Amygdala (tissue), 56 donors: Measurements from ENCODE around the gene LCLAT1.

Experiments used
- DNase-seq, 56 donors: peaks; one replicate each; lab custom pipeline; 2025; lab: John Stamatoyannopoulos, UW

Gene LCLAT1

DNA sequence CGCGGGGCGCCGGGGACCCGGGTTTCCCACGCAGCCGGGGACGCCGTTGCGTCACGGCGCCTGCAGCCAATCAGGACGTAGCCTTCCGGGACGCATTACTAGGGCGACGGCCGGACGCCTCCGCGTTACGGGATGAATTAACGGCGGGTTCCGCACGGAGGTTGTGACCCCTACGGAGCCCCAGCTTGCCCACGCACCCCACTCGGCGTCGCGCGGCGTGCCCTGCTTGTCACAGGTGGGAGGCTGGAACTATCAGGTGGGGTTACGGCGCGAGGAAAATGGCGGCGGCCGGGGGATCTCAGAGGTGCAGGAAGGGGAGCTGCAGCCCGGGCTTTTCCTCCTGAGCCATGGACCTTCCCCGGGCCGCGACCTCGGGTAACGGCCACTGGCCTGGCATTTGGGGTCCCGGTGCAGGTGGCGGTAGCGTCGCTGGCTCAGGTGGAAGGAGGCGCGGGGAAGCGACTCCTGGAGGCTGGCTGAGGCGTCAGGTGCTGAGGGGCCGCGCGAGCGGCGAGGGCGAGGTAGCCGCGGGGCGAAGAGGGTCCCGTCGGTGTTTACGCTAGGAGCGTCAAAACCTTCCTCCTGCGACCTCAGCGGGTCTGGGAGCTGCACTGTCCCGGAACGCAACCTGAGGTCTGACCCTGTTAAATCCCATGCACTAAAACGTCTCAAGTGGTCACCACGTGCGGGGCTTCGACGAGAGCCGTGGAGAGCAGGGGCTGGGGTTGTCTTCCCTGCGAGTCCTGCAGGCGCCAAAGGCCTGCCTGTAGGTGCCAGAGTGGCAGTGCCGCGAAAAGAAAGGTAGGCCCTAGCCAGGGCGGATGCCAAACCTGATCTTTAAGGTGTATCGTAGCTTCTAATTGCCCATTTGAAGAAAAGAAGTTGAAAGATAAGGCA is at the start of gene LCLAT1:
LCLAT1 (plus strand) TSS at position 98 of the 897 bp plus-strand sequence. CDS start 78,345 bp downstream, outside the sequence.
- DNase-seq = peak in 54 of 56 donors; percentile 3 to 84 (median 54)

DNA sequence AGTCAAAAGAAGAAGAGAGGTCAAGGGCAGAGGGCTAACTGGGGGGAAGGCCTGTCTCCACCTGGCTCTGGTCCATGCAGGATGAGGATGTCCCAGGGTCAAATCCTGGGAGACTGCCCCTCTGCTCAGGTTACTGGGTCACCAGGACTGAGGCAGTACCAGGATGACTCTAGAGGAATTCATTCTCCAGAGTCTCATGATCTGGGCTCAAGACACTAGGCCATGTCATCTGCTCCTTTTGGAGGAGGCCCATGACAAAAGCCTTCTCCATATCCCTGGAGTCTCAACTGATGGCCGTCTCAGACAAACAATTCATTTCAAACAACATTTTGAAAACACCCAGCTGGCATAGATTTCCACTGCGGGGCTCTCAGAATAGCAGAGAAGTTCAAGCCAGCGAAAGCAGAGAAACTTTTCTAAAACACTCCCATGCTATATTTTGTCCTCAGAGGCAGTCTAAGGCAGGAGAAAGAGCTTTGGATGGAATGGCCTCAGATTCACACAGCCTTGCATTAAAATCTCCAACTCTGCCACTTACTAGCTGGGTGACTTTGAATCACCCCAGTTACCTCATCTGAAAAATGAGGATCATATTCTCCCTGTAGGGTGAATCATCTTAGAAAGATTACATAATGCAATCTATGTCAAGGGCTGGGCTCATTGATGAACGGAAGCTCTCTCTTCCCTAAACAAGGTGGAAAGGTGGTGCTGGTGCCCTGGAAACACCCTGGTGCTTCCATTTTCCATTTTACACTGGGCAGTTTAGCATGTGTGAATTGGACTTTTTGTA is 48.8 kb upstream of the LCLAT1 start:
- DNase-seq = no peak

DNA sequence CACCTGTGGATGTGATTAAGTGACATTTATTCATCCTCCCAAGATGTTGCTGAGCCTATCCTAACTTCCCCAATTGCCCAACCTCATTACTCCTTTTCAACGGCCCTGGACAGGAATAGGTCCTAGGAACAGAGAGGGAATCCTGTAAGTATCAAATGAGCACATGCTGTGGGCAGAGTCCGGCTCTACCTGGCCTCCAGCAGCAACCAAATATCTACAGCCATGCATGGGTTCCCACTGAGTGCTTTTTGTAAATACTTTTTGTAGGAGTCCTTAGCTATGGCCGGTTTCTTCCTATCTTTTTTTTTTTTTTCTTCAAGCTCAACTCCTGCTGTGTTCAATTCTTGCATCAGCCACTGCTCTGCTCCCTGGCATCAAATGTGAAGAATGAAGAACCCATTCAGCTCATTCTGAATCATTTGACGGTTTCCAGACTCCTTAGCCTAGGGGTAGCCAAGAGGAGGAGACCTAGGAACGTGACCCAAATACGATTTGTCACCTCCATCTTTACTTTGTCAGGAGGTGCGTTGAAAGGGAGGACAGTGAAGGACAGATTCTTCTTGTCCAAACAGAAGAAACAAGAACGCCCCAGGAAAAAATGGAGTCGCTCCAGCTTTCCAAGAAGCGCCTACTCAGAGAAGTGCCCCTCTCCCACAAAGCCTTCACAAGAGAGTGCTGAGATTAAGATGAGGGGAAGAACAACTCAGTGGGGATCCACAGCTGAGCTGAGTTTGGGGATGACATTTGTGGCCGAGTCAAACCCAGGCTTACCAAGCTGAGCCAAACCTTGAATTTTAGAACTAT is 46.7 kb upstream of the LCLAT1 start:
- DNase-seq = no peak

DNA sequence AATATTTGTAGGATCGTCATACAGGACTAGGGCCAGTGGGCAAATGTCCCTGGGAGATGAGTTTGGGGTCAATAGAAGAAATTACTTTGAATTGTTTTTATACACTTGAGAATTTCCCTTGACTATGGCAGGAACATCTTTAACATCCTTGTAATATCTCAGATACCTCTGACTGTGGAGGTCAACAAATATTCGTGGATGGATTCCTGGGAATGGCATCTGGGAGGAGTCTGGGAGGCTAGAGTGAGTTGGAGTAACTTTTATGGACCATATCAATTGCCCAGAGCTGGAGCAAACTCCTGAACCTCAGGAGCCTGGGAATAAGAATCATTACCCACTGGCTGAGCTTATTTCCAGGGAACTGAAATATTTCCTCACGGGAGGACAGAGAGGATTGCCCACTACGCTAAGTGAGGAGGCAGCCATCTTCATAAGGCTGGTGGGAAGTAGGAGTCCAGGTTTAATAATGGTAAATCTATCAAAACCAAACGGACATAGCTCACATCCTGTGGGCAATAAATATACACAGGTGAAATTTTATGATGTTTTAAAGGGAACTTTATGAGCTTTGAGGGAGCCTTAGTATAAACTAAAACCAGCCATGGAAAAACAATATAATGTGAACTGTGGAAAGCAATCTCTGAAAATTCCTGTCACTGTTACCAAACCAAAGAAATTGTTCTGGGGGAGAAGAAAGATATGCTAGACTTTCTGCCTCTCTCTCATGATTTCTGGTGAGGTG is 44.4 kb upstream of the LCLAT1 start:
- no peak for DNase-seq

DNA sequence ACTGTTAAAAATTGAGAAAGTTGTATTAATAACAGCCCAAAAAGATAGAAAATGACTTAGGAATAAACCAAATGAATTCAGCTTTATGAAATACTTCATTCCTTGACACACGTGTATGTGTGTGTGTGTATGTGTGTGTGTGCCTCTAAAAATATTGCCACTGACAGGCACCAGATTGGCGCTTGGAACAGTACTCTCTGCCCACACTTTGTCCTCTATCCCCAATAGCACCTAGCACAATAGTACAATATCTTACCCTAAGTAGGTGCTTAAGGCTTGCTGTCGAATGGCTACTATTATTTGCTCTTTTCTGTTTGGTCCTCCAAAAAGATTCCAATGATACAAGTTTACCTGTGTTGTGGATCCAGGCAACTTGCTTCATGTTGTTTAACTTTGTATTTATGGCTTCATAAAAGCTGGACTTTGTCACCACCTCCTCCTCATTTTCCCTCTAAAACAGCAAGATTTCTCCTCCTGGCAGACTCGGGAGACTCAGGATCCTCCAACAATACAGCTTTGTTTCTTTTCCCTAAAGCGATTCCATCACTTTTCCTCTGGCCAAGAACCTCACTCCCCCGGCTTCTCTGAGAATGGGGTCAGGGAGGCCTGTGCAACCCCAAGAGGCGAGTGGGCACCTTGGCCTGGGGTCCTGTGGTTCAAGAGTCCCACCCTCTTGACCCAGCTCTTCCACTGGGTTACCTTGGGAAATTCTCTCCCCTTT is 43.3 kb upstream of the LCLAT1 start:
- no peak for DNase-seq

DNA sequence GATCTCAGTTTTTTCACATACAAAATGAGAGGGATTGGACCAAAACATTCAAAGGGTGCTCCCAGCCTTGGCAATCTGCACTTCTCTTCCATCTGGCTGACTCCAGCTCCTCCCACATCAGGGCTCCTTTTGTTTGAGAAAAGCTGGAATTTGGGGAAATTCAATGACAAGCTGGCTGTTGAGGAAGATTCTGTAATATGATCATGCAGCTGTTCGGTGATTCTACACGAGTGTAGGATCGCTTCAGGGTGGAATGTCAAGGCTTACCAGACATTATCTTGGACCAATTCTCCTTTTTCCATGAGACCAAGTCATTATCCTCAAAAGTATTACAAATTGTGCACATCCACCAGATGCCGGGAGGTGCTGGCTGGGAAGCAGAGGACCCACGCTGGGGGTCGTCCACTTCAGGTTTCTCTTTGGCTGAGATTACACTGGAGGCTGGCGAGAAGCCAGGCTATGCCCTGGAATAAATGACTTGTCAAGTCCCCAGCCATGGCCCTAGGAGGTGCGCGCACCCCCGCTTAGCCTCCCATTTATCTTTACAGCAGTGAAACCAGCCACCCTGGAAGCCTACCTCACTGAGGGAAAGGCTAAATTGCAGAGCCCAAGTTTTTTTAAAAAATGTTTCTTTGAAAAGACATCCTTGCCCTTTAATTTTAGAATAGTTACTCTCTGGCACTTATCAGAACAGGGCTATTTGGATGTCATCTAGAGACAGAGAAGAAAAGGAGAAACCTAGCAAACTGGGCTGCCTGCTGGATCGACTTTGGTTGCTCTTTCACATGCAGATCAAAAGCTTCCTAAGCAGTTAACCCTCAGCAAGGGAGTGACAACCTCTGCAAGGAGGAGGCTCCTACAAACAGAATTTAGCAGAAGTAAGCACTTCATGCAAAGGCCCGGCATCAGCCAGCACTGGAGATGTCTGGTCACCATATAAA is 42.5 kb upstream of the LCLAT1 start:
- DNase-seq = no peak

DNA sequence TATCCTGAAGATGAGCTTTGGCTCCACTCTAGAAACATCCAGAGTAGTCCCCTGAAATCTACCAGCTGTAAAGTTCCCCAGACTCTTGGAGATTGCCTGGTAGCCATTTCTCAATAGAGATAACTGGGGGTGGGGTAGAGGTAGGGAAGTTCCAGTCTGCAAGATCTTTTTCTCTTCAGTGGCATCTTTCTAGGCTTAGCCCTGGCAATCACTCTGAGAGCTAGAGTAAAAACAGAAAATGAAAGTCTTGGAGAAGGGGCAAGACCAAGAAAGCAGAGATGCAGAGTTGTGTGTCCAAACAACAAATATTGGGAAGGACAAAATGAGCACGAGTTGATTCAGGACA is 41.8 kb upstream of the LCLAT1 start:
- no peak for DNase-seq

DNA sequence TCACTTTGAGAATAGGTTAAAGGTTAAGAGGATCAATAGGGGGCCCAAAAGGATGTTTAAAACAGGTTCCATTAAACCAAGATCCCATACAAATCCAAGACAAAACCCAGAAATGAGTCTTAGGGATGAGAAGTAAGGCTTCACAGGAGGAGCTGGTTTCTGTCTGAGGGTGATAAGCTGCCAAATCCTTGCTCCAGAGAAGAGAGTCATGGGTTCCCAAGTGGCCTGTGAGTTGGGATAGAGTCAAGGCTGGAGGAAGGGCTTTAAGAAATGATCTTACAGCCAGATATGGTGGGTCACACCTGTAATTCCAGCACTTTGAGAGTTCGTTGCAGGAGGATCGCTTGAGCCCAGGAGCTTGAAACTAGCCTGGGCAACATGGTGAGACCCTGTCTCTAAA is 40.2 kb upstream of the LCLAT1 start:
- DNase-seq = no peak

DNA sequence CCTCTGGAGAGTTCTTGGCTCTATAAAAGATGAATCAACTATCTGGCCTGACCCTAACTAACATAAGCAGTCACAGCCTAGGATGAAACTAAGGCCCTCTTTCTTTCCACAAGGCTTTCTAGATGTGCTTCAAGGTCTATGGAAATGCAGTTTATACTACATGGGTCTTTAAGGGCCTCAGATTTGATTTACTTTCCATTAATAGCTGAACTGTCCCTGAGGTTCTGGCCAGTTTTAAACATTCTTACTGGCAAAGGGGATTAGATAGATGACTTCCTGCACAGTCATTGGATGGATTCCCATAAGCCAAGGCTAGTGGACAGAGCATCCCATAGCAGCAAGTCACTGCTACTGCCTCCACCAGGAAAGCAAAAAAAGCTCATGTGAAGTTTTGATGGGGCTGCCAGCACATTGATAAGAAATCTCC is 38.1 kb upstream of the LCLAT1 start:
- no peak for DNase-seq

DNA sequence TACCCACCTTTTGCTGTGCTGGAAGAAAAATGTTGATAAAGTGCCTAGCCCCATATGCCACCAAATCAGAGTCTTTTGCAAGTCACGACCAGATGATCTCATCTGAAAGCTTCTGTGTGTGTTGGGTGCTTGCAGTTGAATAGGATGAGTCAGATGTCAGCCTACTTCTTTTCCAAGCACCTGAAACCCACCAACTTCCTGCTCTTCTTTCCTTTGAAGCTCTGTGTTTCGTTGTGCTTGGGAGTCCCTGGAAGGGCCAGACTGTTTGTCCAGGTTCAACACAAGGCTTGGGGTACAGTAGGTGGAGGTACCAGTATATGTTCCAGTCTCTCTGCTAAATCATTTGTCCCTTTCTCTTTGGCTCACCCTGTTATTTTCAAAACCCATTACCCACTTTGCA is 36.8 kb upstream of the LCLAT1 start:
- no peak for DNase-seq

DNA sequence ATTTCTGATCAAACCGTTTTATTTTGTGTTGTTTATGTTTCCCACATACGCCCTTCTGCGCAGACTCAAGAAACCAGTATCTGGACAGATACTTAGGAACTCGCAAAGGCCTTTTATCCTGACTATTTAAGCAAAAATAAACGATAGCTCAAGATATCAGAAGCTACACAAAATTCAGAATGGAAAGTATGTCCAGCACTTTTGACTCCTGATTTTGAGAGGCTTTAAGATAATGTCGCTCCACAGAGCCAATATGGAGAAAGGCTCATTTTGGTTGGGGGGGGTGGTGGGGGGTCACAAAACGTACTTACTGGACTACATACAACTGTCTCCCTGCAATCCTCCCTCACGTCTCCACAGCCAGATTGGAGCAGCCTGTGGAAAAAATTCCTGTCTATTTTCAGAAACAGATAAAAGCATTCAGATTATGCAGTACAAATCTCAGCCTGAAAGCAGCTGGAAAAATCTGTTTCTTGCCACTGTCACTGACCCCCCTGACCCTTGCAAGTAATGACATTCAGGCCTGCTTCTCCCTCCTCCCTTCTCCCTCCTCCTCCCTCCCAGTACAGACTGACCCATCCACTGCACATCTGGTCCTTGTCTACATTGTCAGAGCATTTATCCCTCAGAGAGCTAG is 34.9 kb upstream of the LCLAT1 start:
- no peak for DNase-seq

DNA sequence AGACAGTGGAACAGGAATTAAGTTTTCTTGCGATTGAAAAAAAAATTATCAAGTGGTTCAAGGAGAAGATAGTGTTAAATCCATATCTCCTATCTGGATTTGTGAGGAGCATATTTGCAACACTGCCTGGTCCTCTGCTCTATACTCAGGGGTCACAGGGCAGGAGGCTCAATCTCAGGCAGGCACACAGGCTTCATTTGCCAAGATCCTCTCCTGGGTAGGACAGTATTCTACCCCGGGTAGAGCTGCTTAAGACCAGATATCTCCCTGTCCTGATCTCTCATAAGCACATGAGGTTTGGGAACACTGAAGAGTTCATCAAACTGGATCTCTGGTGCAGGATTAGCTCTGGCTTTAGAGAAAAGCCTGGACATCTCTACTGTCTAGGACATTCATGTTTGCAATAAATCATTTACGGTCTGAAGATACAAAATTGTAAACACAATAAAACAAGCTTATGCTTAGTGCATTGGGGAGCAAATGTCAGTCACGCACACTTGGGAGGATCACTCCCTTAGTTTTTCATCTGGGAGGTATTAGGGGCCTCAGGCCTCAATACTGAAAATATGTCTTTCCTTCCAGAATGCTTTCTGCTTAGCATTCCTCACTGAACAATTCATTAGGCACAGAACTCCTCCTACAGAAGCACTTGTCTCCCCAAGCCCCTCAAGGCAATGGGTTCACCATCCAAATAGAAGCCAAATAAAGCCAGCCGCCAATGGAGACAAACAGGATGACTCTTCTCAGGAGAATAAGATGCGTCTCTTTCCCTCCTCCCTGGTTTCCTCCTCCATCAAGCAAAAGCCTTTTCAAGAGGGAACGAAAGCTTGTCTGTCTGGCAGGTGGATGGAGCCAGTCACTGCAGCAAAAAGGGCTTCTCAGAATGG is 34.1 kb upstream of the LCLAT1 start:
- no peak for DNase-seq

DNA sequence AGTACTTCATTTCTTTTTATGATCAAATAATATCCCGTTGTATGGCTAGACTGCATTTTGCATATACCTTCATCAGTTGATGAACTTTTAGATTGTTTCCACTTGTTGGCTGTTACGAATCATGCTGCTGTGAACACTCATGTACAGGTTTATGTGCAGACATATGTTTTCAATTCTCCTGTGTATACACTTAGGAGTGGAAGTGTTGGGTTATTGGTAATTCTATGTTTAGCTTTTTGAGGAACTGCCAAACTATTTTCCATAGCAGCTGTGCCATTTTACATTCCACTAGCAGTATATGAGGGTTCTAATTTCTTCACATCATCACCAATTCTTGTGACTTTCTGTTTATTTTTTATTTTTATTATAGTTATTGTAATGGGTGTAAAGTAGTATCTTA is 32.1 kb upstream of the LCLAT1 start:
- no peak for DNase-seq

DNA sequence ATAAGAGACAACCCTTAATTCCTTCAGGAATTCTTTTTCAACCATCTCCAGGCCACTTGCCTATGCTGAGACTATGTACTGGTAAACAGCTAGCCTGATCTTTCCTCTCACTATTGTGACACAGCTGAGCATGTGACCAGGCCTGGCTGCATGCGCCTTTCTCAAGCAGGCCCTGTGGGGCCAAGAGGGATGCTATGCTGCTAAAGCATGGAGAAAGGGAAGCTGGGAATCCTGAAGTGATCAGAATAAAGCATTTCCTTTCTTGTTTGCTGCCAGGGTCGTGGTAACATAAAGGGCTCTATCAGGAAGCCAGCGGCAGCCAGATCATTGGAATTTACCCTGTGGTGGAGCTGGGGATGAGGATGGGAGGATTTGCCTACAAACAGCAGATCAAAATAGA is 29.8 kb upstream of the LCLAT1 start:
- DNase-seq = peak in 2 of 56 donors; percentile 14 to 36

DNA sequence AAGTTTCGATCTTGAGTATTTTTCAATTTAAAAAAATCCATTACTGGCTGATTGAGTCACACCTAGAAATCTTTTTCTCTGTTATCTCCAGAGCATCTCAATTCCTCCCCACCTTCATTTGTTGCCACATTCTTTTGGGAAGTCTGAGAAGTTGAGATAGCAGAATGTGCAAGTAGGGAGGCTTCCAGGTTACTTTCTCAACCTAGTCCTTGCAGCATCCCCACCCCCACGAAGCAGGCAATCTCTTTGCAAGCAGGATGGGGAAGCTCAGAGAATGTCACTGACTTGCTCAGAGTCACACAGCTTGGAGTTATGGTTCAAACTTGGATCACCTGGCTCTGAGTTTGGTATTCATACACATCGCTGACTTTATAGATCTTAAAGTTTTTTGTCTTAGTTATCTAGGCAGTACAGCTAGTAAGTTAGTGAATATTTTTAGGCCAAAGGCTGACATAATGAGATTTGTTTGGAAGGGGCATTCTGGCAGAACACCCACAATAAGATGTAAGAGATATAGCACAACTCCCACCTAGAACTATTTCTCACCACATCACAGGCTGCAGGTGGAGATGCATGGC is 25.9 kb upstream of the LCLAT1 start:
- no peak for DNase-seq
